Stimulated activated naive CD4-positive, alpha-beta T cell treated with Interleukin-2 at 50 U/mL for 16 hours (primary cell): ENCODE results near the gene SRGAP2B.
"Not testable (repeated sequence)": the region's sequence is repeated elsewhere in the genome, so short reads cannot be mapped to it uniquely, and the experiment has no call there.

ENCODE experiments used
- DNase-seq: peaks from one replicate; lab custom pipeline; 2025; lab: John Stamatoyannopoulos, UW

SRGAP2B gene

DNA sequence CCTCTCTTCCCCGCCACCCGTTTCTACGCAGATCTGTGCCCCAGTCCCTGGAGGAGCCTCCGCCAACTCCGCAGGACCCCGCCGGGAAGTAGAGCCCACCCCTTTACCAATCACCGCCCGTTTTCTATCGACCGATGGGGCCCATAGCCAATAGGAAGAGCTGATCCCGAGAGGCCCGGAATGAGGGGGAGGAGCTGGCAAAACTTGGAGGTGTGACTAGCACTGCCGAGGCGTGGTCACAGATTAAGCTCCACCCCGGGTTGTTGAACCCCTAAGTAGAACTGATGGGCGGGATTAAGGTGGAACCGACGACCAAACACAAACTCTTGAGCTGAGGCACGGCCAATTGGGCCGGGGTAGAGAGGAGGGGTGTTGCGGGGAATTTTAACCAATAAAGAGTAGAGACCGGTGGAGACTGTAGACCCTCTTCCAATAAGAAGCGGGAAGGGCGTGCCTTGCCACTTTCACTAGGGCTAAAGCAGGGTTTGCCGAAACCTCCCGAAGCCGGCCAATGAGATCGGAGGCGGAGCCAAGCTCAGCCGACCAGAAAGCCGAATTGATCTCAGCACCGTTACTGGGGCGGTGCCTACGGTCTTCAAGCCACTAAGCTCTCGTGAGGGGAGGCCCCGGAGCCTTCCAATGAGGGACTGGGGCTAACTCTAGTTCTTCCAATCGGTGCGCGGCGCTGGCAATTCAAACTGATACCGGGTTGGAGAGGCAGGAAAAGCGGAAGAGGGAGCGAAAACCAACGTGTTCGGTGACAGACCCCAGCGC lies at the start of gene SRGAP2B, which contains the start of gene FAM72D:
SRGAP2B (minus strand) TSS at position 45 of the 774 bp plus-strand sequence. CDS start 2,427 bp downstream, outside the sequence.
FAM72D (plus strand) TSS at position 691 of the 774 bp plus-strand sequence. CDS start 874 bp downstream, outside the sequence.
- not testable (repeated sequence) for DNase-seq

DNA sequence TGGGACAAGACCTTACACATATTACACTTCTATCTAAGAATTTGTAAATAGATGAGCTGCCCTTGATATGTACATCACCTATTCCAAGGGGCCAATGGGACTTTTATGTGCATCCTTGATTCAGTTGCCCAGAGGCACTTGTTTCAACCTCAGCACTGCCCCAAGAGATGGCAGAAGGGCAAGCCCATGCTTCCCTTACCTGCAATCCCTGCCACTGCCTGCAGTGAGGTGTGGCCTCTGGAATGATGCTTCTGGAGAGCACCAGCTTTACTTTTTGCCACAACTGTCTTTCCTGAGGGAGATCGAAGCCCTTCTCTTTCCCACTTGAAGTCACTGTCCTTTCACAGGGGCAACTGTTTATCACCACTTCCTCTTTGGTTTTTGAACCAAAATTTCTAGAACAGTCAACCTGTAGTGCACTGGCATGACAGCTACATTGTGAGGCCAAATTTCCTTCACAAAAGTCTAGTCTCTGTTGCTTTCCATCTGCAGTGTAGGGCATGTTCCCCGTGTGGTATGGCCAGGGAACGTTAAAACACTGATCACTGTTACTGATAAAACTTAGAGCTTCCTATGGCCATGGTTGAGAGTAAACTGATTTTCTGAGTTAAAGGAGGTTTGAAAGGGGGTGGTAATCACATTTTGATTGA lies 49.3 kb upstream of the SRGAP2B start:
- DNase-seq: not testable (repeated sequence)

DNA sequence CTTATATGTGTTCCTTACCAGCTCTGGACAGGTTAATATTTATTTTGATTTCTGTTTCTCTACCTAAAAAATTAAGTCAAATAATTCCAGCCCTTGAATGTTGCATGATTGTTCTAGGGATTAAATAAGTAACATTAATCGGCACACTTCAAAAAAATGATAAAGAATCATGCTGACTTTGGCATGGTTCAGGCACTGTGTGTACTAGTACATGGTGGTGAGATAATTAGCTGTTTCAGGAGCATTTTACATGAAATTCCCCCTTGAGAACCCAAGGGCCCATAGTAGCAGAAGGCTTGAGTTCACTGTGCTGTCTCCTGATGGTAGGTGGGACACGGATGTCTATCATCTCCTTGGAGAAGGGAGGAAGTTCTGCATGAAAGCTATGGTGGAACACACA lies 45.4 kb upstream of the SRGAP2B start:
- not testable (repeated sequence) for DNase-seq

DNA sequence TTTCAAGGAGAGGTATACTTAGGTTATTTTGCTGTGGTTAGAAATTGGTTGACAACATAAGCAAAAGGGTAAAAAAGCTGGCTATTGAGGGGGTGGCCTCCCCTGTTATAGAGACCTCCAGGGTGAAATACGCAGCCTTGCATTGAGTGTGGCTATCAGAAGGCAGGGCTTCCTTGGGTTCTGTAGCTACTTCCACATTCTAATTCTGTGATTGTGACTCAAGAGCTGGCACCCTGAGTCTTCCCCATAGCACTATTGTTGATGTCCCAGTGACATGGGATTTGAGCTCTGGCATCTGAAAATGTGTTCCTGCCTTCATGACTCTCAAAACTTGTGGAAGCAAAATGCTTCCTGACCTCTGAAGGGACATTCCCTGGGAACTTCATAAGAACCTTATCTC lies 39.3 kb upstream of the SRGAP2B start:
- not testable (repeated sequence) for DNase-seq

DNA sequence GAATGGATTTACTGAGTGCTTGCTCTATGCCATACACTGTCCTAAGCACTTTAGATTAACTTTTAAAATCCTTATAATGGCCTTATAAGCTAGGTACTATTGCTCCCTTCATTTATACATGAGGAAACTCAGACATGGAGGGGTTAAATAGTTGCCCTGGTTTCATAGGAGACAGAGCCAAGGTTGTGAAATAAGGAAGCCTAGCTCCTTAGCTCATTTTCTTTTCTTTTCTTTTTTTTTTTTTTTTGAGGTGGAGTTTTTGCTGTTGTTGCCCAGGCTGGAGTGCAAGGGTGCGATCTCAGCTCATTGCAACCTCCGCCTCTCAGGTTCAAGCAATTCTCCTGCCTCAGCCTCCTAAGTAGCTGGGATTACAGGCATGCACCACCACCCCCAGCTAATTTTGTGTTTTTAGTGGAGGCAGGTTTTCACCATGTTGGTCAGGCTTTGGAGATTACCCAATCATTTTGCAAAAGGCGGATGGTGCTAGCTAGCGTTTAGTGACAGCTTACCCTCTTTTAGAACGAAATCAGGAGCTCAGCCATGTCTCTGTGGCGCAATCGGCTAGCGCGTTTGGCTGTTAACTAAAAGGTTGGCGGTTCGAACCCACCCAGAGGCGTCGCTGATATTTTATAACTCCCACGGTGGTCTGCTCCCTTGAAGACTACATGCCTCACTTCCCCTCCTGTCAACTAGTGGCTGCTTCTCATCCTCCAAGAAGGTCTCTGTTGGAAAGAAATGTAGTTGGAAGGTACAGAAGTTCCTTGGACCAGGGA lies 33.8 kb upstream of the SRGAP2B start:
- DNase-seq: not testable (repeated sequence)

DNA sequence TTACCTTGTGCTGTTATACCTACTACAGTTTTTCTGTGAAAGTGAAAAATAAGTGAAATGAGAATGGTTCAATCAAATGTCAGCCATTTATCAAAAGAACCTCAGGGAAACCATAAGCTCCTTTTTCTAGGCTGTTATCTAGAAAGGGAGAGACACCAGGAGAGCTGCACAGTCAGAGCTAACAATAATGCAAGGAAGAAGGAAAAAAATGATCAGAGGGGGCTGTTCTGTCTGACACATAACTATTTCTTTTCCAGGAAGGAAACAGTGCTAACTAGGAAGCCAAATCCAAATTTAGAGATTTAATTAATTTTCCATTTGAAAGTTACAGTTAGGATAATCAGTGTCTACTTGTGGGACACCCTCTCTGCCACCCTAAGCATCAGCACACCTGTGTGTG lies 32.0 kb upstream of the SRGAP2B start:
- DNase-seq: not testable (repeated sequence)

DNA sequence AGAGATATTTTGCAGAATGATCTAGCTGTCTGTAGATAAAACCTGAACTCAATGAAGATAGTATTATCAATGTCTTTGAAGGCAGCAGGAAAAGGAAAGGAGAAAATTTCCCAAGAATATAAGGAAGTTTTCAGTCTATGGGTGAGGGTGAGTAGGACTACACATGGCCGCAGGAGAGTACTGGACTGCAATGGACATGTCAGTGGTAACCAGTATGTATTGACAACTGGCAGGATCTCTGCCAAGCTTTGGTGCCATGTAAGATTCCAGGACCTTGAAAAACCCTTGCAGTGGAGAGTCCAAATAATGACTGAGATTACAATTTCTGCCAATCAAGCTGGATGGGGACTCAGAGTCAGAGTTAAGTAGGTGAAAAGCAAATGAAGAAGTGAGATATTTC lies 30.0 kb upstream of the SRGAP2B start:
- DNase-seq: not testable (repeated sequence)

DNA sequence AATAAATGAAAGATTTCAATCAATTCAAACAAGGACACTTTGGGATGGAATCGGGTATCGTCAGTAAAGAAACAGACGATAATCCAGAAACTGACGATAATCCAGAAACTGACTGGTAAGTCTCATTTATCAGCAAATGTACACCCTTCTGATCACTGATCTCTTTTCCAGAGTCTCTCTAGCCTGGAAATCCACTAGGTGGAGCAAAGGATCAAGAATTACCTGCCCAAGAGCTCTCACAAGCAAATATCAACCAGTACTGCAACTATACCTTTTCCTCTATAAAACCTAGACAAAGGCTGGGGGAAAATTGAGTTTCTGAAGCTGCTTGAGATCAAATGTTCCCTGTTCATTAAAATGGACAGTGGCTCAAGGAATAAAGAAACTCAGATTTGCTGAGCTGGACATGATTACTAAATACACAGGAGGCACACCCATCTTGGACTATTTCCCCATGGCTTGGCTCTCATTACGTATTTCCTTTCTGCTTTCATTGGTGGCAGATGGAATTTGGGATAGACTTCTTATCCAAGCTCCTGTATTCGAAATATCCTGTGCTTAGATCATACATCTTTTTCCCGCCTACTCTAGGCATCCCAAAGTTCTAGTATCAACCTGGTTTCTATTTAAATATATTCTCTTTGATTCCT lies 29.0 kb upstream of the SRGAP2B start:
- DNase-seq: not testable (repeated sequence)

DNA sequence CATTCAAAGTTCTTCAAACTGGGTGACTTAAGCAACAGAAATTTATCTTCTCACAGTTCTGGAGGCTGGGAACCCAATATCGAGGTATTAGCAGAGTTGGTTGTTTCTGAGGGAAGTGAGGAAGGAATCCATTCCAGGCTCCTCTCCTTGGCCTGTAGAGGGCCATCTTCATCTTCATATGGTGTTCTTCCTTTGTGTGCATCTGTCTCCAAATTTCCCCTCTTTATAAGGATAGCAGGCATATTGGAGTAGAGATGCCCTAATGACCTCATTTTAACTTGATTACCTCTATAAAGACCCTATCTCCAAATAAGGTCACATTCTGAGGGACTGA lies 27.9 kb upstream of the SRGAP2B start:
- DNase-seq: not testable (repeated sequence)

DNA sequence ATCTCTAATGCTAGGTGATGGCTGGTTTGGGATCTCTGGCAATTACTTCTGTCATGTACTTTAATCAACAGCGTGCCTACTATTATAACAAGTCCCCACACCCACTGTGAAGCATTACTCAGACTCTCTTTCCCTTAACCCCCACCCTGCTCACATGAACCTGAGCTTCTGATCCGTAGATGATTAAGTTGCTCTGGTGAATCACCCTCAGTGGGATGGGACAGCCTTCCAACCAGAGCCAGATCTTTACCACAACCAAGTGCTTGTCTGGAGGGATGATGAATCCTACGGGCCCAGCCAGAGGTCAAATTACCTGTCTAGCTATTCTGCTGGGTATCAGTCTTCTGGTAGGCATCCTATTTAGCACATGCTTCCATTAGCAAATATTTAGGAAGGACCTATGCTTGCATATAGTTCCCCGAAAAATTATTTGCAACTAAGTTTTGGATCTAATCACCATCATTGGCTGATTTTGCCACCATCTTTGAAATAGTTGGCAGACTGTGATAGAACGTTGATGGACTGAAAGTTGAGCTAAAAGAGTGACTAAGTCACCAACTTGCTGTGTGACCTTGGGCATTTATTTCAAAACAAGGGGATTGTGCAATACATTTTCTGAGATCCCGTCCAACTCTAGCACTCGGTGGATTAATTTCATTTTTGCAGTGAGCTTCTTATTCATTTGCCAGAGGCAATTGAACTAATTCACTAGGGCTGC lies 27.4 kb upstream of the SRGAP2B start:
- DNase-seq: not testable (repeated sequence)

DNA sequence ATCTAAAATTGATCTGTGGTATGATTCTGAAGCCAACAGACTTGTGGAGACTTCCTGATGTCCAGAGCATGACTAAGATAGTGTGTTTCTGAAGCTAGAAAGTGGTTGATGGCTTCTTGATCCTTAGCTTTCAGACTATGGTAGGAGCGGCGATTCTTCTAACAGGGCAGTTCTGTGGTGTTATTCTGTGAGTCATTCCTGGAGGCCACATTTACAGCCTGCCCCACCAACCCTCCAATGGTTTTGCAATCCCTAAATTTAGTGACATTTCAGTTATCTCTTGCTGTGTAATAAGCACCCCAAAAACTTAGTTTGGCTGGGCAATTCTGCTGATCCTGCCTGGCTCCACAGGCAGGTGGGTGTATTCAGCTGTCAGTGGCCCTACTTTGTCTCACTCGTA lies 24.7 kb upstream of the SRGAP2B start:
- not testable (repeated sequence) for DNase-seq

DNA sequence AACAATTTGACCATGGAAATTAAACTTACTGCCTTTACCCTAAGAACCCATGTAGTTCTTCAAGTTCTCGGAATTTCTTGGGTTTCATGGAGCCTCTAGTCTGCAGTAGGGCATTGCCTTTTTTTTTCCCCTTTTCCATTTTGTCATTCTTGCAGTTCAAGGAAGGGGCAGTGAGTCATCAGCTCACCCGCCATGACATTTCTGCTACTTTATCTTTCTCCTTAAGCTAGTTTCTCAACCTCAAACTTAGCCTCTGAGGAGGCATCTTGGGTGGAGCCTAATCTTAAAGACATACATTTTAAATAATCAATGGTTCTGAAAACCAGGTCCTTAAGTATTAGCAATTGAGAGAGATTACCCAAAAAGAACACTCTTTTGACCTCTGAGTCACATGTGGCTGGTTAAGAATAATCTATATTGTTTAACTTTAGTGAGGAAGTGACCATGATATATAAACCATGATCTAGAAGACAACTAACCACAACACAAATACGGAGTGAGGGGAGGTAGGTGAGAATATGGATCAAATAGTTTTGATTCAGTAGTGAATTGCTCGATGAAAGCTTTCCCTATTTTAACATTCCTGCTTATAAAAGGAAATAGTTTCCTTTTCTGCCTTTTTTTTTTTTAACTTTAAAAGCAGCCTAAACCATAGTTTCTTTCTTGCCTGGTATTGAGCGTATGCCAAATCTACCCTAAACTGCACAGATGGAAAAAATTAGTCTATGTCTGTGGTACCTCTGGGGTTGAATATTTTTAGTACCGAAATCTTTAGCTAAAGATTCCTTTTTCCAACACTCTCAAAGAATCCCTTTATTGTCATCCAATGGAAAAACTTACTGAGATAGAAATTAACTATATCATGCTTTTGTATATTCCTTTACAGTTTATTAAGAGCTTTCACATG lies 20.7 kb upstream of the SRGAP2B start:
- DNase-seq: not testable (repeated sequence)

DNA sequence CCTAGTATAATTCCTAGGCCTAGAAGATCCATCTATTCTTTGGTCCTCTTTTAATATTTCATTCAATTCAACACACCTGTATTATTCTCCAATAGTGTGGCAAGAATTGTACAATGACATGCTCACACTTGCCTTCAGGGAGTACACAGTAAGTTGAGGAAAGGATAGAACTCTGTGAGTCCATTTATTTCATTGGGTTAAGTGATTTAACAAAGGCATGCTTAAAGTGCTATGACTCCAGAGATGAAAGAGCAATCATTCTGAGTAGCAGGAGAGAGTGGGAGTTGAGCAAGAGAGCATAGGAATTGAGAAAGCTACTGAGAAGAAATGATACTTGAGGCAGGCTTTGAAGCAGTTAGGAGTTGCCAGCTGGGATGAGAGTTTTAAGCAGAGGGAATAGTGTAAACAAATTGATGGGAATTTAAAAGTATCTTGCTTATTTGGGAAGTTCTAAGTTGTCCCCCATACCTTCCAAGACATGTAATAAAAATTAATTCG lies 19.5 kb upstream of the SRGAP2B start:
- DNase-seq: not testable (repeated sequence)

DNA sequence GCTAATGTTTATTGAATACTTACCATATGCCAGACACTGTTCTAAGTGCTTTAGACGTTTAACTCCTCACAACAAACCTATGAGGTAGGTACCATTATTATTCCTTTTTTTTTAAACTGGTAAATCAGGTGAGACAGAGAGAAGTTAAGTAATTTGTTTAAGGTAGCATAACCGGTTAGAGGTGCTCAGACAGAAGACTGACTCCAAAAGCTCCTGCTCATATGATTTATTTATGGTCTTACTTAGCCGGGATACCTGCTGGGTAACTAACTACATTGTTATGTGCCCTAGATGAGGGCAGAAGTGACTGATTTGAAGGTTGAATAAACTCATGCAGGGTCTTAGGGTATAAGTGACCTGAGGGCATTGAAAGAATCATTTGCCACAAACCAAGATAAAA lies 17.6 kb upstream of the SRGAP2B start:
- DNase-seq: not testable (repeated sequence)

DNA sequence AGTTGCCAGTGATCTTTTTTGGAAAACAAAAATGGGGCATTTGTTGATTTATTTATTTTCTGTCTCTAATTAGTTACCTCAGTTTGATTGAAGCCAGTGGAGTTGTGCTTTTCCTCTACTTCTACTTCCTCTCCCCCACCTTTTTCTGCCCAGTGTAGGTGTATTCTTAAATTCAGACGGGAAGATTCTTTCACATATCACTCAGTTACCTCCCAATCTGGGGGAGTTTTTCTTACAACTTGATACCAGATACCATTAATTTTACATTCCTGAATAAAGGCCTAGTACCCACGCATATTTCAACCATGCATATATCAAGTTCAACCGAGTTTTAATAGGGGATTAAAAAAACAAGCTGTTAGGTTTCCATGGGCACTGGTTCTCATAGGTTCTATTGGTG lies 16.5 kb upstream of the SRGAP2B start:
- DNase-seq: not testable (repeated sequence)

DNA sequence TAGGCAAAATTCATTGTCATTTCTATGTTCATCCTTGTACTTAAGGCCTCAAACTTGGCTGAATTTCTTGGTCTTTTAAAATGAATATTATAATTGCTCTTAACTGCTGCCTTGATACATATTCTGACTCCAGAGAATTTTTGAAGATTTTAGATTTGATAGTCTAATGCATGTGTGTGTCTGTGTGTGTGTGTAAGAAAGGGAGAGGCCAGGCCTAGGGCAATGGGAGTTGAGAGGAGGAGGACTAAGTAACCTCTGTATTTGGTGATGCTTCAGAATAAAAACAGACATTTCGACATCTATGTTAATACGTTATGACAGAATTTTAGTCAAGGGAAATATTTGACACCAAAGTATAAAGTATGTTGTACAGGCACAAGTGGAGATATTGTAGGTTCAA lies 8.2 kb upstream of the SRGAP2B start:
- DNase-seq: not testable (repeated sequence)

DNA sequence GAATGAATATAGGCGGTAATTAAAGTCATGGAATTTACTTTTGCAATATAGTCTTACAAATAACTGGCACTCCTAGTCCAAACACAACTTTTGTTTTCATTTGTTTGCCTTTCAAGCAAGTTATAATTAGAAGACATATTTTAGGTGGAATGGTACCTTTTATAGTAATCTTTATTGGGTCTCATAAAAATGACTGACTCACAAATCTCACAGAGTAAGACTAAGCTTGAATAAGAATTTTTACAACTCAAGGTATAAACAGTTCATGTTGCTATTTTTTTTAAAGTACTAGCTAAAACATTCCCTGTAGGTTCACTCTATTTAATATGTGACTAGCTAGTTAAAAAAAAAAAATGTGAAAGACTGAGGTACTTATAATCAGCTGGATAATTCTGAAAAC lies 6.6 kb upstream of the SRGAP2B start:
- not testable (repeated sequence) for DNase-seq

DNA sequence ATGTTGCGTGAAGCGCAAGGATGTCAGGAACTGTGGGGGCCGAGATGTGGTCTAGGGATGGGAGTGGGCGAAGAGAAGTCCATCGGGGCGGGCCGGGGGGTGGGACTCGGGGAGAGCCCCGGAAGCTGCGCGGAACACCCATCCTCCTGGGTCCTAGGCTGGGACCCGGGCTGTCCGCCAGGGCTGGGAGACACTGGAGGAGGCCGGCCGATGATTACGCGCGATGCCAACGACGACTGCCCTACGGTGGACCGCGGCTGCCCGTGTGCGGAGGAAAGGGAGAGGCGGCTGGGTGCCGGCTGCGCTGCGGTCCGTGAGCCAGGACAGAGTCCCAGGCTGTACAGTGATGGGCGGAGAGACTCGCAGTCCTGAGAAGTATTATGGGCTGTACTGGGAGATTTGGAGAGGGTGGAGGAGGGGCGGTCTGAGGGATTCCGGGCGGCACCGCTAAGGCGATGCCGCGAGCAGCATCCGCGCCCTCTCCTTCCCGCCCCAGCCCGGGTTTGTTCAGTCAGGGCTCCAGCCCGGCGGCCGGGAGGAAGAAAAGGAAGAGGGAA lies 395 bp downstream of the SRGAP2B start:
- not testable (repeated sequence) for DNase-seq

DNA sequence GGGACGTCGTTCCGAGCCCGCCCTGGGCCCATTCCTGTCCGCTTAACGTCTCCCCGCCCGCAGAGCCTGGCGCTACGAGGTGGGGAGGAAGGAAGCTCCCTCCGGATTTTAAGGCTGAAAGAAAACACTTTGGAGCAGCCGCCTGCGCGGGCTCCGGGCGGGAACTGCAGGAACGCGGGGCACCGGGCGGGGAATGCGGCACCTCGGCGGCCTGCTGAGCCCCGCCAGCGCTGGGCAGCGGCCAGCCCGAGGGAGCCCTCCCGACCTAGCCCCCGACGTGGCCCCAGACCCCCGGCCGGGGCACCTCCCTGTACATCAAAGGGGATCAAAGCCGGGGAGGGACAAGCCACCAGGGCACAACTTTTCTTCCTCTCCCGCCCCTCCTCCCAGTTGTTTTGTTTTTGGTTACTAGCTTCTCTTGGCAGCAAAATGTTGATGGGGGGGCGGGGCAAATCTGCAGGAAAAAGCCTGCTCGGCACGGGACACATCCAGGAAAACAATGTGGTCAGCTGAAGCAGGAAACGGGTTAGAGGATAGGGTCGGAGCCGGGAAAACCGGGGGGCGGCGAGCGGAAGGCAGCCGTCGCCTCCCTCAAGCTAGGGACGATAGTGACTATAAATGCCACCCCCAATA lies 1.5 kb downstream of the SRGAP2B start:
- not testable (repeated sequence) for DNase-seq
